ENCODE data around the gene ZNF622. TPM values are rescaled to one million over a fixed set of nuclear protein-coding genes. Genes with fewer than 3 reads are reported as not detected.

Gene ZNF622
- total and polyA plus RNA-seq, 10 of the 15 experiments (the other 5 are each of a cell fraction or from before 2014, with no cell fraction given), result 9.0 to 60.3 (median 31.0) TPM

DNA sequence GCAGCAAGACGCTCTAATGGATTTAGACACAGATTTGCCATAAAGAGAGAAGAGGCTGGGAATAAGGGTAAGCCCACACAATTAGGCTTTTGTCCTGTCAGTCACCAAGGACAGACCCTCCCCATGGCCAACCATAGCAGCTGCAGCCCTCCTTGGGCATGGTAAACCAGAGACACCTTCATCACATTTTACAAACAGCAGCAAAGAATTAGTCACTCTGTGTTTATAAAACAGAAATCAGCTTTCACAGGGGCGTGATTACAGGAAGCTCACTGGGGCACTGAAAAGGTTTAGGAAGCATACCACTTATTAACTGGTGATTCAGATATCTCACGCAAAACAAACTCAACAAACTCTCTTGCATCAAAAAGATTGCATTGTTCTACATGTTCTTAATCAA, 37.3 kb upstream of the ZNF622 start (continued):
- no peak for TF ChIP-seq RFX5 (IDR thresholded peaks at IDR 0.05; ENCODE audit: low read depth, low read length)
- TF ChIP-seq, protein P1, sequence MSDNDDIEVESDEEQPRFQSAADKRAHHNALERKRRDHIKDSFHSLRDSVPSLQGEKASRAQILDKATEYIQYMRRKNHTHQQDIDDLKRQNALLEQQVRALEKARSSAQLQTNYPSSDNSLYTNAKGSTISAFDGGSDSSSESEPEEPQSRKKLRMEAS (IDR thresholded peaks at IDR 0.05; ENCODE audit: low read depth, low read length), result no peak

DNA sequence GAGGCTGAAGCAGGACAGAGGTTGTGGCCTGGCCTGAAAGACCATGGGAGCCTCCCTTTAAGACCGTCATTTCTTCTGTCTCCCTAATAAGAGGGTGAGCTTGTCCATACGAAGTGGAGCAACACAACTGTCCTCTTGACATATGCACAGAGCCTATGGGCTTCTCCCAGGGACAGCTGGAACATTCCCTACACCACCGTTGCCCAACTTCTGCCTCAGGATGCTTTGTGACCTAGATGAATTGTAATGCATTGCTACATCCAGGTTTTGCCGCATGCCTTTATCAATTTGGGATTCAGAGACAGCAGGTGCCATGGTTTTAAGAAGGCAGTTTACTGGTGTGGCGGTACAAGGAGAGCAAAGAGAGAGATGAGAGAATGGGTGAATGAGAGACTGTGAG, 34.4 kb upstream of the ZNF622 start:
- no TSS peak for BruUV-seq (replicated peaks)
- ChIA-PET CTCF (no interaction called here), SMC1A (ENCODE audit: uncharacterized antibody, unreplicated experiment) (interaction anchor here (0.7 kb wide), 1 partner anchor 53 kb away, joined by 3 read pairs; no protein-coding TSS in a partner anchor), POLR2A (no interaction called here), RAD21 (ENCODE audit: unreplicated experiment) (no interaction called here)
- no peaks in the 10 kb centered on the region for H4K20me1 ChIP-seq (ENCODE audit: control insufficient read depth, insufficient read depth)
- no peak overlapping the region for H3K4me2 ChIP-seq (ENCODE audit: control insufficient read depth, insufficient read depth)
- WGBS (ENCODE audit: insufficient coverage, insufficient replicate concordance, low lambda C conversion rate, missing lambda C conversion rate), result 46% methylated on average over 5 of the region's 5 CpGs
- DNase-seq (ENCODE audit: low read depth, low spot score) (no peak), FAIRE-seq (no peak), ATAC-seq (no peak)
- no peaks in the 10 kb centered on the region for H3K27me3 ChIP-seq (replicated peaks in 1 of 2; ENCODE audit: control insufficient read depth in 2 of 2, insufficient read depth in 2 of 2, low read length in 1 of 2)
- no peak overlapping the region for H3K4me3 ChIP-seq
- in situ Hi-C loops (cut with MboI), result no loop called here
- H3K36me3 ChIP-seq (ENCODE audit: control insufficient read depth in 2 of 2, insufficient read depth in 2 of 2, low read length in 1 of 2), result no peaks in the 10 kb centered on the region
- TF ChIP-seq CBX5 (IDR thresholded peaks at IDR 0.05; ENCODE audit: low read depth), result no peak
- TF ChIP-seq IKZF1 (conservative IDR thresholded peaks at IDR 0.05), result no peak
- no peak for TF ChIP-seq CREM (IDR thresholded peaks at IDR 0.05; ENCODE audit: low read depth)
- TF ChIP-seq, protein P2, sequence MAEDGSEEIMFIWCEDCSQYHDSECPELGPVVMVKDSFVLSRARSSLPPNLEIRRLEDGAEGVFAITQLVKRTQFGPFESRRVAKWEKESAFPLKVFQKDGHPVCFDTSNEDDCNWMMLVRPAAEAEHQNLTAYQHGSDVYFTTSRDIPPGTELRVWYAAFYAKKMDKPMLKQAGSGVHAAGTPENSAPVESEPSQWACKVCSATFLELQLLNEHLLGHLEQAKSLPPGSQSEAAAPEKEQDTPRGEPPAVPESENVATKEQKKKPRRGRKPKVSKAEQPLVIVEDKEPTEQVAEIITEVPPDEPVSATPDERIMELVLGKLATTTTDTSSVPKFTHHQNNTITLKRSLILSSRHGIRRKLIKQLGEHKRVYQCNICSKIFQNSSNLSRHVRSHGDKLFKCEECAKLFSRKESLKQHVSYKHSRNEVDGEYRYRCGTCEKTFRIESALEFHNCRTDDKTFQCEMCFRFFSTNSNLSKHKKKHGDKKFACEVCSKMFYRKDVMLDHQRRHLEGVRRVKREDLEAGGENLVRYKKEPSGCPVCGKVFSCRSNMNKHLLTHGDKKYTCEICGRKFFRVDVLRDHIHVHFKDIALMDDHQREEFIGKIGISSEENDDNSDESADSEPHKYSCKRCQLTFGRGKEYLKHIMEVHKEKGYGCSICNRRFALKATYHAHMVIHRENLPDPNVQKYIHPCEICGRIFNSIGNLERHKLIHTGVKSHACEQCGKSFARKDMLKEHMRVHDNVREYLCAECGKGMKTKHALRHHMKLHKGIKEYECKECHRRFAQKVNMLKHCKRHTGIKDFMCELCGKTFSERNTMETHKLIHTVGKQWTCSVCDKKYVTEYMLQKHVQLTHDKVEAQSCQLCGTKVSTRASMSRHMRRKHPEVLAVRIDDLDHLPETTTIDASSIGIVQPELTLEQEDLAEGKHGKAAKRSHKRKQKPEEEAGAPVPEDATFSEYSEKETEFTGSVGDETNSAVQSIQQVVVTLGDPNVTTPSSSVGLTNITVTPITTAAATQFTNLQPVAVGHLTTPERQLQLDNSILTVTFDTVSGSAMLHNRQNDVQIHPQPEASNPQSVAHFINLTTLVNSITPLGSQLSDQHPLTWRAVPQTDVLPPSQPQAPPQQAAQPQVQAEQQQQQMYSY (CRISPR knock-in tag; IDR thresholded peaks at IDR 0.05), result no peak
- no peak for TF ChIP-seq NFIC (IDR thresholded peaks at IDR 0.05; ENCODE audit: low read depth, low read length)
- no peaks in the 10 kb centered on the region for H3K4me1 ChIP-seq (ENCODE audit: control insufficient read depth, insufficient read depth, low read length)
- peaks cover 2% of the 10 kb centered on the region; the same call in 1 of the 3 replicates for H3K9me3 ChIP-seq (replicated peaks; ENCODE audit: control insufficient read depth, insufficient read depth, low read length)
- no peak overlapping the region for H3K9ac ChIP-seq (ENCODE audit: control insufficient read depth, insufficient read depth, low read length)
- H2AFZ ChIP-seq (ENCODE audit: control insufficient read depth, low read depth, low read length), result no peak overlapping the region
- H3K79me2 ChIP-seq (ENCODE audit: control insufficient read depth, insufficient read depth, low read length), result no peaks in the 10 kb centered on the region
- no peak overlapping the region for H3K27ac ChIP-seq (ENCODE audit: control insufficient read depth, insufficient read depth)
- intact Hi-C loops (cut with micrococcal nuclease; ENCODE audit: unreplicated experiment), result no loop called here

Measured in GM12878 (cell line).